ENCODE results near the gene TAF4B. TPM values are rescaled to one million over a fixed set of nuclear protein-coding genes. Genes with fewer than 3 reads are reported as not detected.

The TAF4B gene
- total and polyA plus RNA-seq, 10 of the 15 experiments (the other 5 are each of a cell fraction or from before 2014, with no cell fraction given) = 2.3 to 15.0 (median 12.2) TPM

DNA sequence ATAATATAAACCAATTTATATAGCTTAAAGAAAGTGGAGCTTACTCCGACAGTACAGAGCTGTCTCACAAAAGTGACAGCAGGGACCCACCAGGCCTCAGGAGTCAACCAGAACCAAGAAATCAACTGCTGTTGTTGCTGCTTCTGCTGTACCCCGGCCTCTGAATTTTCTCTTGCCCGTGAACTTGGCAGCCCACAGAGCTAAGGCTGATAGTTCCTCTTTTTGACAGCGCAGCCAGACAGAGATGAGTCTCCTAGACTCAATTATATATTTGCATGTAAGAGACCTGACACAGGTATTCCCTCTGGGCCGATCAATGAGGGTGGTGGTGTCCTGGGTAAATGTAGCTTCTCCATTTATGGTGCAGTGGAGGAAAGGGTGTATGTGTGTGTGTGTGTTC, 212.7 kb downstream of the TAF4B start (continued):
- TF ChIP-seq PKNOX1 (IDR thresholded peaks at IDR 0.05) (peak; percentile 30; the same call in 1 of the 2 replicates), RELB (IDR thresholded peaks at IDR 0.05; ENCODE audit: low read depth) (peak; percentile 29; the same call in 1 of the 2 replicates), HDAC6 (IDR thresholded peaks at IDR 0.05; ENCODE audit: unreplicated experiment) (no peak), NFXL1 (IDR thresholded peaks at IDR 0.05; ENCODE audit: borderline replicate concordance) (no peak), FOXK2 (IDR thresholded peaks at IDR 0.05) (peak; percentile 54), SKIL (IDR thresholded peaks at IDR 0.05; ENCODE audit: low read depth, poor library complexity, severe bottlenecking) (peak; percentile 72), RUNX3 (IDR thresholded peaks at IDR 0.05; ENCODE audit: low read length) (peak; percentile 53; the same call in 1 of the 2 replicates), YBX1 (IDR thresholded peaks at IDR 0.05) (no peak), IRF3 (IDR thresholded peaks at IDR 0.05) (no peak), NBN (IDR thresholded peaks at IDR 0.05) (peak; percentile 45; the same call in 1 of the 2 replicates), CHD1 (IDR thresholded peaks at IDR 0.05; ENCODE audit: low read depth, low read length) (no peak), NR2C2 (IDR thresholded peaks at IDR 0.05; ENCODE audit: borderline replicate concordance, control insufficient read depth, insufficient read length, low read depth) (no peak), ZSCAN29 (IDR thresholded peaks at IDR 0.05) (no peak), PBX3 (IDR thresholded peaks at IDR 0.05; ENCODE audit: insufficient replicate concordance, low read depth, low read length) (no peak), POU2F2 (IDR thresholded peaks at IDR 0.05; ENCODE audit: borderline replicate concordance, low read depth, low read length) (peak; percentile 76; the same call in 1 of the 3 replicates), EP300 (IDR thresholded peaks at IDR 0.05; ENCODE audit: borderline replicate concordance in 1 of 2, control insufficient read depth in 1 of 2, low read depth in 2 of 2, low read length in 2 of 2) (no peak), ZBED1 (IDR thresholded peaks at IDR 0.05; ENCODE audit: borderline replicate concordance) (no peak), SP1 (IDR thresholded peaks at IDR 0.05; ENCODE audit: low read depth, low read length) (no peak), SMAD1 (IDR thresholded peaks at IDR 0.05; ENCODE audit: low read depth, partially characterized antibody) (no peak), GABPA (IDR thresholded peaks at IDR 0.05; ENCODE audit: low read depth) (no peak)
- TF ChIP-seq, protein P1, sequence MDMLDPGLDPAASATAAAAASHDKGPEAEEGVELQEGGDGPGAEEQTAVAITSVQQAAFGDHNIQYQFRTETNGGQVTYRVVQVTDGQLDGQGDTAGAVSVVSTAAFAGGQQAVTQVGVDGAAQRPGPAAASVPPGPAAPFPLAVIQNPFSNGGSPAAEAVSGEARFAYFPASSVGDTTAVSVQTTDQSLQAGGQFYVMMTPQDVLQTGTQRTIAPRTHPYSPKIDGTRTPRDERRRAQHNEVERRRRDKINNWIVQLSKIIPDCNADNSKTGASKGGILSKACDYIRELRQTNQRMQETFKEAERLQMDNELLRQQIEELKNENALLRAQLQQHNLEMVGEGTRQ (IDR thresholded peaks at IDR 0.05; ENCODE audit: borderline replicate concordance, low read depth, low read length) = no peak
- TF ChIP-seq, protein P2, sequence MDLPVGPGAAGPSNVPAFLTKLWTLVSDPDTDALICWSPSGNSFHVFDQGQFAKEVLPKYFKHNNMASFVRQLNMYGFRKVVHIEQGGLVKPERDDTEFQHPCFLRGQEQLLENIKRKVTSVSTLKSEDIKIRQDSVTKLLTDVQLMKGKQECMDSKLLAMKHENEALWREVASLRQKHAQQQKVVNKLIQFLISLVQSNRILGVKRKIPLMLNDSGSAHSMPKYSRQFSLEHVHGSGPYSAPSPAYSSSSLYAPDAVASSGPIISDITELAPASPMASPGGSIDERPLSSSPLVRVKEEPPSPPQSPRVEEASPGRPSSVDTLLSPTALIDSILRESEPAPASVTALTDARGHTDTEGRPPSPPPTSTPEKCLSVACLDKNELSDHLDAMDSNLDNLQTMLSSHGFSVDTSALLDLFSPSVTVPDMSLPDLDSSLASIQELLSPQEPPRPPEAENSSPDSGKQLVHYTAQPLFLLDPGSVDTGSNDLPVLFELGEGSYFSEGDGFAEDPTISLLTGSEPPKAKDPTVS (IDR thresholded peaks at IDR 0.05; ENCODE audit: low read depth, low read length) = no peak

All from GM12878 (cell line).